NB4 (cell line): Measurements from ENCODE around the gene SMCO4.
"Not testable (repeated sequence)": the region's sequence is repeated elsewhere in the genome, so short reads cannot be mapped to it uniquely, and the experiment has no call there.

ENCODE experiments used
- DNase-seq: peaks from one replicate; pipeline ENCODE4 v3.0.0; 2010; ENCODE audit warnings: low read depth
- H3K4me3 ChIP-seq: one replicate; pipeline ENCODE4 v1.5.1; 2011; ENCODE audit warnings: mild to moderate bottlenecking, low read depth, low read length, moderate library complexity
- MYC ChIP-seq: IDR thresholded peaks from 2 replicates; pipeline ENCODE4 v1.6.1; 2011; ENCODE audit warnings: low read depth, low read length
- POLR2A ChIP-seq: IDR thresholded peaks from 2 replicates; pipeline ENCODE4 v1.6.1; 2011; ENCODE audit warnings: mild to moderate bottlenecking; ENCODE audit not compliant: insufficient read length; ENCODE audit errors: extremely low read depth
- TF ChIP-seq, protein P1 (sequence below): IDR thresholded peaks from one replicate; pipeline ENCODE4 v1.5.1; 2012; ENCODE audit warnings: low read depth, low read length
- TF ChIP-seq, protein P2 (sequence below): IDR thresholded peaks from 2 replicates; pipeline ENCODE4 v1.6.1; 2011; ENCODE audit warnings: low read depth, low read length

Gene SMCO4

DNA sequence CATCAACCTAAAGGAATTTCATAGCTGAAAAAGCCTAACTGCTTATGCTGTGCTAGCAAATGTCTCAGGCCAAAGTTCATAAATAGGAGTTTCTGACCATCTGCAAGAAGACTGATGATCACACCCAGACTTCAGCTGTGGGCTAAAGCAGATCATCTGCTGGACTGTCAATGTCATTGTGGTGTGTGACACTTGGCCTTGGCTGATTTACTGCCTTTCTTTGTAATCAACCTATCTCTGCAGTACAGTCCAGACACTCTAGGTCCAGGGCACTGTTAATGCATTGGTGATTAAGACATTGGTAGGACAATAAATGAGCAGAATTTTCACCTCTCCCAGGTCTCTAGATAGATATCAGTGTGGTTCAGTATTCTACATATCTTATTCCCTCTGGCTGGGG, 40.3 kb upstream of the SMCO4 start:
- H3K4me3 ChIP-seq, result no peak overlapping the region

DNA sequence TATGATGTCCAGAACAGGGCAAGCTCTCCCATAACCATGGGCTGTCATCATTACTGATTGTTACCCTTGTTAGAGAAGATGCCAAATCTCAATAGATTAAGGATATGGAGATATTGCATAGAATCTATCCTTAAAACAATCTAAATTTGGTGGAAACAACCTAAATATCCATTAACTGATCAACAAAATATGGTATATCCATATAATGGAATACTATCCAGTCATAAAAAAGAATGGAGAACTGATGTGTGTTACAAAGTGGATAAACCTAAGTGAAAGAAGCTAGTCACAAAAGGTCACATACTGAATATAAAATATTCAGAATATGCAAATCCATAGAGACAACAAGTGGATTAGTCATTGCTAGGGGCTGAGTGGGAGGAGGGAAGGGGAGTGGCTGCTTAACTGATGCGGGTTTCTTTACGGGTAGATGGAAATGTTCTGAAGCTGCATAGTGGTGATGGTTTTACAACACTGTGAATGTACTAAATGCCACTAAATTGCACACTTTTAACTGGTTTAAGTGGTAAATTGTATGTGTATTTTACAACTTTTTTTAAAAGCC, 36.1 kb upstream of the SMCO4 start:
- TF ChIP-seq, protein P1, sequence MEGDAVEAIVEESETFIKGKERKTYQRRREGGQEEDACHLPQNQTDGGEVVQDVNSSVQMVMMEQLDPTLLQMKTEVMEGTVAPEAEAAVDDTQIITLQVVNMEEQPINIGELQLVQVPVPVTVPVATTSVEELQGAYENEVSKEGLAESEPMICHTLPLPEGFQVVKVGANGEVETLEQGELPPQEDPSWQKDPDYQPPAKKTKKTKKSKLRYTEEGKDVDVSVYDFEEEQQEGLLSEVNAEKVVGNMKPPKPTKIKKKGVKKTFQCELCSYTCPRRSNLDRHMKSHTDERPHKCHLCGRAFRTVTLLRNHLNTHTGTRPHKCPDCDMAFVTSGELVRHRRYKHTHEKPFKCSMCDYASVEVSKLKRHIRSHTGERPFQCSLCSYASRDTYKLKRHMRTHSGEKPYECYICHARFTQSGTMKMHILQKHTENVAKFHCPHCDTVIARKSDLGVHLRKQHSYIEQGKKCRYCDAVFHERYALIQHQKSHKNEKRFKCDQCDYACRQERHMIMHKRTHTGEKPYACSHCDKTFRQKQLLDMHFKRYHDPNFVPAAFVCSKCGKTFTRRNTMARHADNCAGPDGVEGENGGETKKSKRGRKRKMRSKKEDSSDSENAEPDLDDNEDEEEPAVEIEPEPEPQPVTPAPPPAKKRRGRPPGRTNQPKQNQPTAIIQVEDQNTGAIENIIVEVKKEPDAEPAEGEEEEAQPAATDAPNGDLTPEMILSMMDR, result no peak
- no peak for TF ChIP-seq MYC
- H3K4me3 ChIP-seq, result no peak overlapping the region
- no peak for DNase-seq

More for the DNA sequence above, 40.3 kb upstream of the SMCO4 start:
- TF ChIP-seq MYC (no peak), POLR2A (no peak)
- TF ChIP-seq, protein P1, result no peak
- TF ChIP-seq, protein P2, sequence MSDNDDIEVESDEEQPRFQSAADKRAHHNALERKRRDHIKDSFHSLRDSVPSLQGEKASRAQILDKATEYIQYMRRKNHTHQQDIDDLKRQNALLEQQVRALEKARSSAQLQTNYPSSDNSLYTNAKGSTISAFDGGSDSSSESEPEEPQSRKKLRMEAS, result no peak
- DNase-seq, result no peak

DNA sequence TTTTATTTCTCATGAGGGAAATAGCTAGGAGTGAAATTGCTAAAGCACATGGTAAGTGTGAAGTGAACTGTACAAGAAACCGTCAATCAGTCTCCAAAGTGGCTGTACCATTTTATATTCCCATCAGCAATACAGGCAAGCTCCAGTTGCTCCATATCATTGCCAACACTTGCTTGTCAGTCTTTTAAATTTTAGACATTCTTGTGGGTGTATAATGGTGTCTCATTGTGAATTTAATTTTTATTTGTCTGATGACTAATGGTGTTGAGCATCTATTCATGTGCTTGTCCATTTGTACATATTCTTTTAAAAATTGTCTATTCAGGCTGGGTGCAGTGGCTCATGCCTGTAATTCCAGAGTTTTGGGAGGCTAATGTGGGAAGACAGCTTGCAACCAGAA, 34.1 kb upstream of the SMCO4 start:
- DNase-seq, result no peak
- TF ChIP-seq POLR2A, result no peak
- TF ChIP-seq, protein P2, result 0 out of 2 replicates have a peak, but pooled peaks have one; percentile 4
- no peak overlapping the region for H3K4me3 ChIP-seq

DNA sequence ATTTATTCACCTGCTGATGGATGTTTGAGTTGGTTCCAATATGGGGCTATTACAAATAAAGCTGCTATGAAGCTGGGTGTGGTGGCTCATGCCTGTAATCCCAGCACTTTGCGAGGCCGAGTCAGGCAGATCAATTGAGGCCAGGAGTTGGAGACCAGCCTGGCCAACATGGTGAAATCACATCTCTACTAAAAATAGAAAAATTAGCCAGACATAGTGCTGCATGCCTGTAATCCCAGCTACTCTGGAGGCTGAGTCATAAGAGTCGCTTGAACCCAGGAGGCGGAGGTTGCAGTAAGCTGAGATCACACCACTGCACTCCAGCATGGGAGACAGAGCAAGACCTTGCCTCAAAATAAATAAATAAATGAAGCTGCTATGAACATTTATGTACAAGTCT, 33.7 kb upstream of the SMCO4 start:
- peak; percentile 25 for DNase-seq
- H3K4me3 ChIP-seq, result not testable (repeated sequence)

DNA sequence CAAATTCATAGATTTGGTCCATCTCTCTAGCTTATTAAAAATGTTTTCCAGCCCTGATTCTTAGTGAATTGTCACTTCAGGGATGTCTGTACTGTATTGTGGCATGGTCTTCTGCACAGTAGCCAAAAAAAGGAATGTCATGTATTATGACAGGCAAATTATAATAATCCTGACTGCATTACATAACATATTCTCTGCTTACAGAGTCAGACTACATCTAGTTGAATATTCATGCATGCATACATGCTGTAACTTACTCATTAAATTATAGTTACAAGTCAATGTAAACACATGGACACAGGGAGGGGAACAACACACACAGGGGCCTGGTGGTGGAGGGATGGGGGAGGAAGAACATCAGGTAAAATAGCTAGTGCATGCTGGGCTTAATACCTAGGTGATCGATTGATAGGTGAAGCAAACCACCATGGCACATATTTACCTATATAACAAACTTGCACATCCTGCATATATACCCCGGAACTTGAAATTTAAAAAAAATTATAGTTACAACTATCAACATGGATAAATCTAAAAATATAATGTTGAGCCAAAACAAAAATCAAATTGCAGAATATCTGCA, 31.5 kb upstream of the SMCO4 start:
- TF ChIP-seq, protein P1, result no peak
- TF ChIP-seq POLR2A, result no peak
- TF ChIP-seq, protein P2, result no peak
- no peak for DNase-seq
- H3K4me3 ChIP-seq, result no peak overlapping the region

DNA sequence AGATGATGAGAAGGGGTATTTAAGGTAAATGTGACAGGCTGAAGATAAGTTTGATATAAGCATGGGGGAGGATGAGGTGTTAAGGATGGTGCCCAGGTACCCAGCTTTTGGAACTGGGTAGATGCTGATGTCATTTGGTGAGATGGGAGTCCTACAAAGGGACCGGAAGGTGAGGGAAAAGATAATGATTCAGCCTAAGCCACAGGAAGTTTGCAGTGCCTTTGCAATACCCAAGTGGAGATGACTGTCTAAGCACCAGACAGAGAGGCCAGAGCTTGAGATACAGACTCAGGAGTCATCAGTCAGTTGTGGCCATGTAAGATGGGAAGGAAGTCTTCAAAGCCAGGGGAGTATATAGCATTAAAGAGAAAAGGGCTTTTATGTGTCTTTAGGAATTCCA, 30.0 kb upstream of the SMCO4 start:
- no peak for TF ChIP-seq POLR2A
- TF ChIP-seq, protein P2, result no peak
- no peak for TF ChIP-seq MYC
- TF ChIP-seq, protein P1, result no peak
- peak; percentile 65 for DNase-seq
- no peak overlapping the region for H3K4me3 ChIP-seq

DNA sequence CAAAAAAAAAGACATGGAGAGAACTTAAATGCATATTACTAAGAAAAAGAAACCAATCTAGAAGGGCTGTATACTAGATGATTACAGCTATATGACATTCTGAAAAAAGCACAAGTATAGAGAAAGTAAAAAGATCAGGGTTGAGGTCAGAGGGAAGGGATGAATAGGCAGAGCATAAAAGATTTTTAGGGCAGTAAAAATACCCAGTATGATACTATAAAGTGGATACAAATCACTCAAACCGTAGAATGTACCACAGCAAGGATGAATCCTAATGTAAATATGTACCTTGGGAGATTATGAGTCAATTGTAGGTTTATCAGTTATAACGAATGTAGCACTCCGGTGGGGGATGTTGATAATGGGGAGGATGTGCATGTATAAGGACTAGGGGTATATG, 29.4 kb upstream of the SMCO4 start:
- no peak overlapping the region for H3K4me3 ChIP-seq
- TF ChIP-seq, protein P2, result no peak
- TF ChIP-seq MYC, result no peak
- TF ChIP-seq, protein P1, result no peak
- TF ChIP-seq POLR2A, result no peak
- no peak for DNase-seq
